T1000 (cell line): Measurements from ENCODE around the gene TAF11L3.
"Not testable (repeated sequence)": the region's sequence is repeated elsewhere in the genome, so short reads cannot be mapped to it uniquely, and the experiment has no call there.

Source experiments
- DNase-seq: peaks from one replicate; lab custom pipeline; 2025; ENCODE audit warnings: mixed read lengths; lab: John Stamatoyannopoulos, UW

TAF11L3 gene

GRCh38 chr5:17518067-17518466, at the start of gene TAF11L3:
TSS of gene TAF11L3 (plus strand) at chr5:17518367.
- DNase-seq: not testable (repeated sequence)

GRCh38 chr5:17470064-17470463, 48.1 kb upstream of the TAF11L3 start:
- DNase-seq: no peak

DNA sequence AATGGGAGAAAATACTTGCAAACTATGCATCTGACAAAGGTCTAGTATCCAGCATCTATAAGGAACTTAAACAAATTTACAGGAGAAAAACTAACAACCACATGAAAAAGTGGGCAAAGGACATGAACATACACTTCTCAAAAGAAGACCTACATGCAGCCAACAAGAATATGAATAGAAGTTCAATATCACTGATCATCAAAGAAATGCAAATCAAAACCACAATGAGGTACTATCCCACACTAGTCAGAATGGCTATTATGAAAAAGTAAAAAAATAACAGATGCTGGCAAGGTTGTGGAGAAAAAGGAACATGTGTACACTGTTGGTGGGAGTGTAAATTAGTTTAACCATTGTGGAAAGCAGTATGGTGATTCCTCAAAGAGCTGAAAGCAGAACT, 43.1 kb upstream of the TAF11L3 start:
- not testable (repeated sequence) for DNase-seq

DNA sequence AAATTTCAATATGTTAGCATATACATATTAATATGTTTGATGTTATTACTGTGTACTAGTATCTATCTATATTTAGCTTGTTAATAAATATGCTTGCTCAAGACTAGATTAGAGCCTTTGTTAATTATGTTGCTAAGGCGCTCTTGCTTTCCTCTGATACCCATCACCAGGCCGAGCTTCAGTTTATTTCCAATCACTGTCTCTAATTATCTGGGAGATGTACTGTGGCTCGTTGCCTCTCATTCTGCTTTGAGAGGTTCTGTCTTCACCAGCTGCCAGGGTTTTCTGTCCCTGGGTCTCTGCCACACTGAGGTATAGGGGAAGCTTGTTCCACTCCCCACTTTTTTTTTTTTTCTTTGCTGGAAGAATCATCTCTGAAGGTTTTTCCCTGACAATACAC, 41.1 kb upstream of the TAF11L3 start:
- DNase-seq: no peak

- no peak for DNase-seq
Measured at GRCh38 chr5:17477573-17478265, 40.4 kb upstream of the TAF11L3 start.

DNA sequence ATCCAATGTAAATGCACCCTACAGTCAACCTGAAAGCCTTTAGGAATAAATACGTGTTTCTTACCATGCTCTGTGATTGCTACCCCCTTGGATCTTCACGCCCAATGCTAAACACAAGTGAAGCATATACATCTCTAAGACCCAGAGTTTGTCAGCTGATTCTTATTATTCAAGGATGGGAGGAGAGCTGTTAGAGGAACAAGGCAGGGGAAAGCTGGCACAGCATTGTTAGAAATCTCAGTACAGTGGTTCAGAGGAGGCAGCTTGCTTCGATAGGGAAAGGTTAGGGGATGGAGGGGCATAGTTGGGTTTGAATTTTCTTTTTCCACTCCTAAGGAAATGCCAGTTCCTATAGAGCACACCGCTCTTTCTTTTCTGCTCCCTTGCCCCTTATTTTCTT, 36.8 kb upstream of the TAF11L3 start:
- no peak for DNase-seq

DNA sequence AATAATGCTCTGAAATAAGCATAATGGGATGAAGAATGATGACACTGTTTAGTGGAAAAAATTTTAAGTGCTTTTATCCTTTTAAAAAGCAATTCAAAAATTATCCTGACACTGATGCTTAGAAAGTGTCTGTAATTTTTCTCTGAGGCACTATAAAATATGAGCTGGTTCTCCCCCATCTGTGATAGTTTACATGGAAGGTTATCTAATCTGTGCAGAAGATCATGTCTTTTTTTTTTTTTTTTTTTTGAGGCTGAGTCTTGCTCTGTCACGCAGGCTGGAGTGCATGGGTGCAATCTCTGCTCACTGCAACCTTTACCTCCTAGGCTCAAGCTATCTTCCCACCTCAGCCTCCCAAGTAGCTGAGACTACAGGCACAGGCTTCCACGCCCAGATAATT, 35.4 kb upstream of the TAF11L3 start:
- DNase-seq: no peak

- not testable (repeated sequence) for DNase-seq
Measured at GRCh38 chr5:17486464-17487173, 31.5 kb upstream of the TAF11L3 start.

DNA sequence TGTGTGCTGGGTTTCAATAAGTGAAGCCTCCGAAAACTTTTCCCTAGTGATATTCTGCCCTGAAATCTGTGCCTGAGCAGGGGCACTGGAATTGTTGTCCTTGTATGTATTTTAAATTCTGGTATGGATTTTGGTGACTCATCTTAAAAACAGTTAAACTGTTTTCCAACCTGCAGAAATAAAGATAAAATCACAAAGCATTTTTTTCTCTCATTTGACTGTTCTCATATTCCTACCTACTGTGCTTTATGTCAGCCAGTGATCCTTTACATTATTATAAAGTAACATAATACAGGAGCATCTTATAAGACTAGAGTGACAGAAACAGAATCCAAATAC, 31.0 kb upstream of the TAF11L3 start:
- DNase-seq: no peak

- DNase-seq: not testable (repeated sequence)
Measured at GRCh38 chr5:17491257-17491656, 26.9 kb upstream of the TAF11L3 start.

GRCh38 chr5:17492770-17493169, 25.4 kb upstream of the TAF11L3 start:
- DNase-seq: no peak

- DNase-seq: no peak
Measured at GRCh38 chr5:17497446-17497845, 20.7 kb upstream of the TAF11L3 start.

DNA sequence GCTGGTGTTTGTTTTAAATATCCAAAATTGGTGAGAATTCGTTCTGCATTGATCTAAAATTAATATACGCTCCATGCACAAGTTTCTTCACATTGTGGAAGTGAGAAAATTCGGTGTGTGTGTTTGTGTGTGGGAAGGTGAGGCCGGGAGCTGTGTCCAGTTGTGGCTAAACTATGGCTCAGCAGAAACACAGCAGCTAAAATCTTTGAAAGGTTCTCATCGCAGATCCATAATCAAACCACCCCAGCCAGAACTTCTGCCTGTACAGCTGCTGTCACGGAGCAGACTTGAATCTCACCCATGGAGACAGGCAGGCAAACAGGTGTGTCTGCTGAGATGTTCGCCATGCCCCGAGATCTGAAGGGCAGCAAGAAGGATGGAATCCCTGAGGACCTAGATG, 20.2 kb upstream of the TAF11L3 start, which contains the start of gene TAF11L2:
Gene TAF11L2, plus strand, starts transcription at position 301 of the 400 bp plus-strand sequence.
- not testable (repeated sequence) for DNase-seq

DNA sequence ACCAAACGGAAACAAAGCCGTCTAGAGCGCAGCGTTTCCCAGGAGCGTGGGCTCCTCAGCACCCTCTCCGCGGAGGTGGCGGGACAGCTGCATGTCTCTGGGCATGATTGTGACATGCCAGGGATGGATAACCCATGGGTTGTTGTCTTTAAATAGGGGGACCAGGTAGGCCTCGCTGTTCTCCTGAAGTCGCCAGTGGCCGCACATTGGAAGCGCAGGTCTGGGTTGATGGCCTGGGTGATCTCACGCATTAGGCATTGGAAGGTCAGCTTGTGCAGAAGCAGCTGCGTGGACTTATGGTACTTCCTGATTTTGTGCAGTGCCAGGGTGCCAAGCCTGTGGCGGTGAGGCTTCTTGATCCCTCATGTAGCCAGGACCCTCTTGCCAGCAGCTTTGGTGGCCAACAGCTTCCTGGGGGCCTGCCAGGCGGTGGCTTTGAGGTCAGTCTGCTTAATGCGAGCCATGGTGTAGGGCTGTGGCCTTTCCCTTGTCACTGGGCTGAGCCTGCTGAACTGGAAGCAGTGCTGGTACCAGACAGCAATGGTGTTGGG, 6.3 kb upstream of the TAF11L3 start:
- no peak for DNase-seq

DNA sequence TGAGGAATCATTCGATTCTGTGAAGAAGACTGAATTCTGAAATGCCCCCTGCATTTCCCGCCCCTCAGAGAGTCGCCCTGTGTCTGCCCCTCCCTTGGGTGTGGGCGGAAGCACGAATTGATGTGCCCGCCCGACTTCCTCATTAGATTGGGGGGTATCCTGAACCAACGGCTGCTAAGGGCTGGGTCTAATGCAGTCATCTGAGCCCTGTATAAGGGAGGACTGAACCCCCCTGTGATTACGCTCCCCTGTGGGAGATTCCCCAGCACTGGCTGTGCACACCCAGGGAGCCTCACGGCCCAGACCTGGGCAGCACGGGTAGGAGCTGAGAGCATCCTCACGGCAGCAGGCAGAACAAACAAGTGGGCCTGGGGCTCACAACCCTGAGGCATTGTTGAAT, 641 bp upstream of the TAF11L3 start:
- DNase-seq: not testable (repeated sequence)

DNA sequence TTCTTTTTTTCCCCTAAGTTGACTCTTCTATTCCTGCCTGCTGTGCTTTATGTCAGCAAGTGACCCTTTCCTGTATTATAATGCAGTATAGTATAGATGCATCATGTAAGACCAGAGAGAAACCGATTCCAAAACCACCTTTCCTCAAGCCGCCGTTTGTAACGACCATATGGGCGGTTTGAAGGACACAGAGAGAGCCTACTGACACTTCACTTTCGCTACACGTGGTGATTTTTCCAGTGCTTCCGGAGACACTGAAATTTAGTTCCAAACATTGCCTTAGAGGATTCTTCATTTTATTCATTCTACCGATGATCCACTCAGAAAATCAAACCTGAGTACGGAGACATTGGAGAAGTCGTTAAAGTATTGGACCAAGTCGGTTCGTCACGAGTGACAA, 1.3 kb downstream of the TAF11L3 start:
- not testable (repeated sequence) for DNase-seq

DNA sequence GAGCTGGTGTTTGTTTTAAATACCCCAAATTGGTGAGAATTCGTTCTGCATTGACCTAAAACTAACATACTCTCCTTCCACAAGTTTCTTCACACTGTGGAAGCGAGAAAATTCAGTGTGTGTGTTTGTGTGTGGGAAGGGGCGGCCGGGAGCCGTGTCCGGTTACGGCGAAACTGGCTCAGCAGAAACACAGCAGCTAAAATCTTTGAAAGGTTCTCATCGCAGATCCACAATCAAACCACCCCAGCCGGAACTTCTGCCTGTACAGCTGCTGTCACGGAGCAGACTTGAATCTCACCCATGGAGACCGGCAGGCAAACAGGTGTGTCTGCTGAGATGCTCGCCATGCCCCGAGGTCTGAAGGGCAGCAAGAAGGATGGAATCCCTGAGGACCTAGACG, 3.3 kb downstream of the TAF11L3 start, which contains the start of gene TAF11L4:
Gene TAF11L4, plus strand, starts transcription at position 301 of the 400 bp plus-strand sequence.
- not testable (repeated sequence) for DNase-seq

- not testable (repeated sequence) for DNase-seq
Measured at GRCh38 chr5:17524935-17525334, 6.8 kb downstream of the TAF11L3 start, which contains the start of gene TAF11L5. TSS of gene TAF11L5 (plus strand) at chr5:17525235.

DNA sequence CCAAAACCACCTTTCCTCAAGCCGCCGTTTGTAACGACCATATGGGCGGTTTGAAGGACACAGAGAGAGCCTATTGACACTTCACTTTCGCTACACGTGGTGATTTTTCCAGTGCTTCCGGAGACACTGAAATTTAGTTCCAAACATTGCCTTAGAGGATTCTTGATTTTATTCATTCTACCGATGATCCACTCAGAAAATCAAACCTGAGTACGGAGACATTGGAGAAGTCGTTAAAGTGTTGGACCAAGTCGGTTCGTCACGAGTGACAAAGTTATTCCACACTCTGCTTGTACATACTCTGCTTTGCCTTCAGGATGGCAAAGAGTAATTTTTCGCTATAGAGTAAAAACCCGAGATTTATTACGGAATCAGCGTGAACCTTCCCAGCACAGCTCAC, 8.3 kb downstream of the TAF11L3 start:
- not testable (repeated sequence) for DNase-seq

DNA sequence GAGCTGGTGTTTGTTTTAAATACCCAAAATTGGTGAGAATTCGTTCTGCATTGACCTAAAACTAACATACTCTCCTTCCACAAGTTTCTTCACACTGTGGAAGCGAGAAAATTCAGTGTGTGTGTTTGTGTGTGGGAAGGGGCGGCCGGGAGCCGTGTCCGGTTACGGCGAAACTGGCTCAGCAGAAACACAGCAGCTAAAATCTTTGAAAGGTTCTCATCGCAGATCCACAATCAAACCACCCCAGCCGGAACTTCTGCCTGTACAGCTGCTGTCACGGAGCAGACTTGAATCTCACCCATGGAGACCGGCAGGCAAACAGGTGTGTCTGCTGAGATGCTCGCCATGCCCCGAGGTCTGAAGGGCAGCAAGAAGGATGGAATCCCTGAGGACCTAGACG, 10.2 kb downstream of the TAF11L3 start, which contains the start of gene TAF11L6:
Gene TAF11L6, plus strand, starts transcription at position 301 of the 400 bp plus-strand sequence.
- DNase-seq: not testable (repeated sequence)
